Erythroblast (primary cell): Measurements from ENCODE around the gene HK3.

Experiments used
- GATA1 ChIP-seq: IDR thresholded peaks from 2 replicates; pipeline ENCODE4 v1.6.1; 2011; ENCODE audit warnings: low read depth, mild to moderate bottlenecking, control low read depth, low read length, moderate library complexity
- POLR2A ChIP-seq: IDR thresholded peaks from 2 replicates; pipeline ENCODE4 v1.6.1; 2011; ENCODE audit warnings: mild to moderate bottlenecking, low read length

DNA sequence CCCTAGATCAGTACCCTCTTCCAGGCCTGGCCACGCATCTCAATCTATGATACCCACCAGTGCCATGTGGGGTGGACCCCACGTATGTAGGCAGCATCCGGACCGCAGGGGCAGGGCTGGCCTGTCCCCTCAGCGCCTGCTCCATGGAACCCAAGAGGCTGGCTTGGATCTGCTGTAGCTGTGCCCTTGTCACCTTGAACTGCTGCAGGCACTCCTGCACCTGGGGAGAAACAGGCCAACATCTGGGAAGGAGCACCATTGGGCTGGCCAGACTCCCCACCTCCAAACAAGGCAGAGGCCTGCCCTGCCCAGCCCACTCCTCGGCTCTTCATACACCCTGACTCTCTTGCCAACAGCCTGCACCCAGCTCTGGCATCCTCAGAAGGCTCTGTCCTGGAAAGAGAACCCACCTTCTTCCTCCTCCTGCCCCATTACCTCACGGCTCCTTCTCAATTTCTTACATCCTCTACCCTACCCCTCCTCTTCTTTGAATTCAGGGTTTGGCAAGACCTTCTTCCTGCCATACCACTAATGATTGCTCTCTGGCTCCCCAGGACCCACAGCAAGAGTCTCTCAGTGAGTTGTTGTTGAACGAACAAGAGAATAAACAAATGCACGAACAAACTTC lies 7.7 kb downstream of the HK3 start:
- TF ChIP-seq POLR2A, result no peak
- TF ChIP-seq GATA1, result no peak
